NCI-H510A treated with DMSO at 0.1 percent for 48 hours (cell line): Measurements from ENCODE around the gene IGFBP1.

Source experiments
- DNase-seq: peaks from one replicate; lab custom pipeline; 2025; lab: John Stamatoyannopoulos, UW

The IGFBP1 gene

DNA sequence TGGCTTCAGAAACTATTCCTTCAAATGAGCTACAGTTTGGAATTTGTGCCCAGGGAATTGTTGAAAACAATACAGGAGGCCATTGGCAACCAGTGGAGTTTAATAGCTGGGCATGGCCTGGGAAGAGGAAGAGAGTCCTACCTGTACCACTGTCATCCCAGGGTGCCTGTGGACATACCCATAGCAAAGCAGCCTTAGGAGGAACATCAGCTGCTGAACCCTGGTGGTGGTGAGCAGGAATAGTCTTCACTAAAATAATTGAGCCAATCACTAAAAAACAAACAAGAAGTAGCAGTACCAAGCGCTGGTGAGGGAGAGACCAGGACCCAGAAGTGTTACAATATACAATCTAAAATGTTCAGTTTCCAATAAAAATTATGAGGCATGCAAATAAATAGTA is 14.5 kb downstream of the IGFBP1 start:
- DNase-seq = no peak

DNA sequence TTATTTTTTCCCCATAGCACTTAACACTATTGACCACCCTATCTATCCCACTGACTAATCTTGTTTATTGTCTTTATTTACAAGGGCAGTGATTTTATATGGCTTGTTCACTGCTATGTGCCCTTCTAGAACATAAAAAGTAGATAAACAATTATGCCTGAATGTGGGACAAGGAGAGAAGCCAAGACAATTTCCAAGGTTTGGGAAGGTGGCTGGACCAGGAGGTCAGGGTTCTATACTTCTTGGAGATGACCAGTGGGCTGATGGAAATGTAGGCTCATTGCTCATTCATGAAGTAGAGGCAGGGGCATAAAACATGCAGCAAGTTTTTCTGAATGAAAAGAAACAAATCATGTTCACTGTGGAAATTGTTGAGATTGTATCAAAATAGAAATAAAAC is 21.3 kb downstream of the IGFBP1 start:
- DNase-seq = no peak

DNA sequence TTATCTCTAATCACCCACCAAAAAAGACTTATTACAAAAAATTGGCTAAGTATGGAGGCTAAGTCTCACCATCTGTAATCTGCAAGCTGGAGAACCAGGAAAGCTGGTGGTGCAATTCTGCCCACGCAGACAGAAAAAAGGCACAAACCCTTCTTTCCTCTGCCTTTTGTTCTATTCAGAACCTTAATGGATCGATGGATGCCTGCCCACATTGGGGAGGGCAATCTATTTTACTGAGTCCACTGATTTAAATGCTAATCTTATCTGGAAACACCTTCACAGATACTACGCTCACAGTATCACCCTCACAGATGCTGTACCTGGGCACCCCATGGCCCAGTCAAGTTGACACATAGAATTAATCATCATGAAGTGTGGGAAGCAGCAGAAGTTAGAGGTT is 22.6 kb downstream of the IGFBP1 start:
- DNase-seq = no peak

DNA sequence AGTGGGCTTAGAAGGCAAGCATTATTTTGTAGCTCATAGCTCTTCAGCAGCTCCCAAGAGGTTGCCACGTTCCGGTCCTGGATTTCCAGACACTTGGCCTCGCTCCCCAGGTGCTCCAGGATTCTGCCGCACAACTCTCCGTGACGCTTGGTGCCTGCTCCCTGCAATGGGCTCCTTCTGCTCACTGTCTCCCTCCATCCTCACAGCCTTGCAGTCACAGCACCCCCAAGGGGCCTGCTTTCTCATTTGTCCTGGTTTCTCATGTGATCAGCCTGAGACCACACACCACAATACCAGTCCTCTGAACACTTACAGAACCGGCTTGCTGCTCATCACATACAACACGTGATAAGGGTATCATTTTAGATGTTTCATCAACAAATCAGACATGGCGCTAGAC is 23.0 kb downstream of the IGFBP1 start:
- DNase-seq = no peak

DNA sequence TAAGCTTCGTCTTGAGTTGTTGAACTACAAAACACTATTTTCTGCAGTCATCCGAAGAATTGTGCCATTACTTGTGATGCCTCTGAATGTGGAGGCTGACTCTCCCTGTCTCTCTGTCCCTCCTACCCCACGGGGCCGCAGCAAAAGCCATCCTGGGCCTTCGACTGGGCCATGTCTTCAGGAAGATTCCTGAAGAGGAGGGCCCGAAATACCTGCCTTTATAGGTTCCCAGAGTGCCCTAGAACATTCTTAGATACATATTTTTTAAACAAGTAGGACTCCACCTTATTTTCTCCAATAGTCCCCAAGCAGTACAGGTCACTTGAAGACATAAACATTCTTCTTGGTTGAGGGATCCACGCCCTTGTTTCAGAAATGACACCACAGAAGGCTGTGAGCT is 24.7 kb downstream of the IGFBP1 start:
- no peak for DNase-seq

DNA sequence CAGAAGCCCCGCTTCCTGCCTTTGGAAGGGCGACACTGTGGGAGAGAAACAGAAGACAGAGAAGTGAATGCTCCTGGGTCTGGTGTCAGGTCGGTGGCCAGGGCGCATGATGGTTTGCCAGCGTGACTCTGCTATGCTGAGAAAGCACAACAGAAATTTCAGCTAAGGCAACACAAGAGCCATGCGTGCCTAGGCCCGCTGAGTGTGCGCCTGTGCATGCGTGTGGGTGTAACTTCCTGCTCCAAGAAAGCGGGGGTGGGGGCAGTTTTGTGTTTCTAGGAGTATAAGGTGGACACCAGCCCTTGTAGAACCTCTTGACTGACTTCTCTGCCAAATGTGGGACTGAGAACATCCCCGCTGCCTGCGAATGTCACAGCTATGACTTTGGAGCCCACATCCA is 26.6 kb downstream of the IGFBP1 start:
- no peak for DNase-seq

DNA sequence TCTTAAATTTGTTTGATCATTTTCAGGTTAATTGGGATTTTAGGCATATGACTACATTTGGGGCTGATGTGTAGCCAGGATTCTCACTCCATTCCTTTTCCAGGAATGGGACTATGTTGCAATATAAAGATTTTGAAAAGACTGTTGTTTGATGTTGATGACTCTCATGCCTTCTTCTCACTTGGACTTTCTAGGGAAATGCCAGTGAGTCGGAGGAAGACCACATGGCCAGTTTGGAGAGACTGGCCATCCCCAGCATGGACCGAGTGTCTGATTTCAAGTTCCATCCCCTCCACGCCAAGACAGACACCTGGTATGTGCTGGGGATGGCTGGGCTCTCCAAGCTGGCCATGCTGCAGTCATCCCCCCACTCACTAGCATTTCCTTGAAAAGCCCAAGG is 27.3 kb downstream of the IGFBP1 start:
- no peak for DNase-seq

DNA sequence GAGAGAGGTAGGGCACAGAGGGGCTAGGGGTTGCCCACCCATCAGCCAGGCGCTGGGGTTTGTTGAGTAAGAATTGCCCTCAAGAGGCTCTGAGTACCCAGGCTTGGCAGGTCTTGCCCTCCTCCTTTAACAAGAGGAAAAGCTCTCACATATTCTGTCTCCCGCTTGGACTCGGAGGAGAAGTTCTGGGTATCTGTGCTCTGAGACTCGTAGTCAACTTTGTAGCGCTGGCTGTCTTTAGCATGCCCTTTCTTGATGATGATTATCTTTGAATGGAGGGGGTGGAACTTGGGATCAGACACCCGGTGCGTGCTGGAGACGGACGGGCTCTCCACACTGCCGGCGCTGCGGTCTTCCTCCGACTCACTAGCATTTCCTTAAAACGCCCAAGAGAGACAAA is 28.8 kb downstream of the IGFBP1 start:
- no peak for DNase-seq

DNA sequence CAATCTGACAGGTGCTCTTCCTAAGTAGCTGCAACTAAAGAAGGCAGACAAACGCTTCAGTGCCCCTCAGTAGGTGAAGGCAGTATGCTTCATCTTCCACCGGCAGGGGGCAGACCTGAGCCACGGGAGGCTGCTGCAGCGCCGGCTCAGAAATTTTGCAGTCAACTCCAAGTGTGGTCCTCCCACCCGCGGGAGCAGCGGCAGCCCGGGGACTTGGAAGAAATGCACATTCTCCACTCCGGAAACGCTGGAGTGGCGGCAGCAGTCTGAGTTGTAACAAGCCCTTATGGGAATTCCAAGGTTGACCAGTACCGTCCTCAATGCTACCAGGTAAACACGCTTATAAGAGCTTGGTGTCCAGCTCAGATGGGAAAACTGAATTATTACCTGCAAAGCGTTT is 29.4 kb downstream of the IGFBP1 start:
- DNase-seq = peak; percentile 20

DNA sequence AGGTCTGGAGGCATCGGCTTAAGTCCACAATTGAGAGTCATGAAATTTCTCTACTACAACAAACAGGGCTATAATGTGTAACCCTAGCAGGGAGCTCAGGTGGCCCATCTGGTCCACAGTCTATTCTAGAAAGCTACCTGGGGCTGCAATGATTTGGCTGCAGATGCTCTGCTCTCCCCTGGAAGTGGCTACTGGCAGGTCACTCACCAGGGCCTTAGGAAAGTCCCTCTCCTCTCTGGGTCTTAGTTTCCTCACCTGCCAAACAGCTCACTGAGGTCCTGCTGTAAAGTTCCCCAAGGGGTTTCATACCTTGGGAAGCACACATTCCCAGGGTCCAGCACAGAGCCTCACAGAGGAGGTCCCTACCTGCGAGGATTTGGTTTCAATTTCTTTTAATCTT is 30.3 kb downstream of the IGFBP1 start:
- no peak for DNase-seq

DNA sequence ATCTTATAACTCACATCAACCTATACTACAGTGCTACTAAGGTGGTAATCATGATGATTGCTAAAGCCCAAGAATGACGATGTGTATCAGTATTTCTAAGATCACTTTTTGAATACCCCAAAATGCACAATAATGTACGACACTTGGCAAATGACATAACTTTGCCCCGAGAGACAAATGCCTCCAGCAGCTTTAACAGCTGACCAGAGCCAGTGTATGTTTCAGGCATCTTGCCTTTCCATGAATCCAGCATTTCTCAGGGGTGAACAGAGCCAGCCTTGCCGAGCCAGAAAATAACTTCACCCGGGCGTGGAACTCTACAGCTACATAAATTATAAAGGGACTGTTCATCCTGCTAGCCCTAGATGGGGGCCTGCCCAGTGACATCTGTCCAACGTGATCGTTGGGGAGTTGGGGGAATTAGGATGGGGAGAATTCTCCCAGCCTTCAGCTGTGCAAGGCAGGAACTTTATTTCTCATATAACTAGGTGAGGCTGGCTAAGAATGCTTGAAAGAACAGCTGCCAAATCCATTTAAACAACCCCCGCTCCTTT is 31.0 kb downstream of the IGFBP1 start:
- DNase-seq = no peak

DNA sequence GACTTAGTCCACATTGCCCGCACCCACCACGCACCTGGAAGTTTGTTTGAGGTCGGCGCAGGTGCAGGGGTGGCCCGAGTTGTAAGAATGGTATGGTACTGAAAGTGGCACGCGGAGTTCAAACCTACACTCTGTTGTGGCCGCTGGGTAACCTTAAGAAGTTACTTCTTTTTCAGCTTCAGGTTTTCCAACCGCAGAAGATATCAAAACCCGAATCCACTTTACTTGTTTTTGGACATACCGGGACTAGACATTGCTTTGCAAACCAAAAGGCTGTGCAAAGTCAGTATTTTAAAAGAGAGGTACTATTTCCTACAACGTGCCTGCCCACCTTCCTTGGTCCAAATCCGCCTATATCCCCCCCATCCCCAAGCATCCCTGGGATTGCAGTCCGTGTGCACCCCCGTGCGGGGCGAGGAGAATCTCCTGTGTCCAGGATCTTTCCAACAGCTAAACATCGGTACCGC is 31.7 kb downstream of the IGFBP1 start:
- DNase-seq = no peak

DNA sequence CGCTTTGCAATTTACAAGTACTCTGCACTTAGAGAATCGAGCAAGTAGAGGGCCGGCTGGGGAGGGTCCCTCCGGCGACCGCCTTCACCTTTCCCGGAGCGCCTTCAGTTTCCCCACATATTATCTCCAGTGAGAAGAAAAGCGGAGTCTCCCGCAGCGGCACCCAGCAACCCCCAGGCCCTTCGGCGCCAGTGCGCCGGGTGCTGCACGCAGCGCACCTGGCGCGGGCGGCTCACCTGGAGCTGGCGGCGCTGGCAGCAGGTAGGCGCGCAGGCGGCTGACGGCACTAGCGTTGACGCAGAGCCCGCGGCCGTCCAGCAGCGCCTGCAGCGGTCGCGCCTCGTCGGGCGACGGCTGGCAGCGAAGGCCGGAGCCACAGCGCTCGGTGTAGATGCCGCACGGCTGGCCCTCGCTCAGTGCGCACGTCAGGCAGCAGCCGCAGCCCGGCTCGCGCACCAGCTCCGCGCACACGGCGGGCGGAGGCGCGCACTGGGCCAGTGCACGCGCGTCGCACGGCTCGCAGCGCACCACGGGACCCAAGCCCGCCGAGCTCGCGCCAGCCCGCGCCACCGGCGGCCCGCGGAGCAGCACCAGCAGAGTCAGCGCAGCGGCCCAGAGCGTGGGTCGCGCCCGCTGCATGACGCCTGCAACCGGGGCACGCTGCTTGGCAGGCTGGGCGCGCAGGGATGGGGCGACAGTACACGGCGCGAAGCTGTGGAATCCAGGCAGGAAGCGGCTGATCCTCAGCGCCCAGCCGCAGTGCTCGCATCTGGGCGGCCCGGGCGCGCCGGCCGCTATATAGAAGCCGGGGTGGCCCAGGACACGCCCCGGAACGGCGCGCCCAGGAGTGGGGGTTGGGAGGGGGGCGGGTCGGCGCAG is 32.5 kb downstream of the IGFBP1 start, which contains the start of gene IGFBP3:
TSS of gene IGFBP3 (minus strand) at position 771 of the 879 bp plus-strand sequence. CDS start at position 639, 132 bp downstream.
- DNase-seq = no peak

DNA sequence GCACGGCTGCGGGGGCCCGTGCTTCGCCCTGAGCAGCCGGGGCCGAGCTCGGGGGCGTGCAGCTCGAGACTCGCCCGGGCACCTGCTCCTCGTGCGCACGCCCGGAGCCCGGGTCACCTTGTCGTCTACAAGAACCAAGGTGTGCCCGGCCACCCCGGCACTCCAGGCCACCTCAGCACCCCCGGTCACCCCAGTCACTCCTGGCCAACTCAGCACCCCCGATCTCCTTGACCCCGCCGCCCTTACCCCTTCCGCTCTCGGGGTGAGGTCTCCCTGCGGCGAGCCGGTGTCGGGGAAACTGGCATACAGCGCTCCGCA is 33.1 kb downstream of the IGFBP1 start:
- DNase-seq = no peak

DNA sequence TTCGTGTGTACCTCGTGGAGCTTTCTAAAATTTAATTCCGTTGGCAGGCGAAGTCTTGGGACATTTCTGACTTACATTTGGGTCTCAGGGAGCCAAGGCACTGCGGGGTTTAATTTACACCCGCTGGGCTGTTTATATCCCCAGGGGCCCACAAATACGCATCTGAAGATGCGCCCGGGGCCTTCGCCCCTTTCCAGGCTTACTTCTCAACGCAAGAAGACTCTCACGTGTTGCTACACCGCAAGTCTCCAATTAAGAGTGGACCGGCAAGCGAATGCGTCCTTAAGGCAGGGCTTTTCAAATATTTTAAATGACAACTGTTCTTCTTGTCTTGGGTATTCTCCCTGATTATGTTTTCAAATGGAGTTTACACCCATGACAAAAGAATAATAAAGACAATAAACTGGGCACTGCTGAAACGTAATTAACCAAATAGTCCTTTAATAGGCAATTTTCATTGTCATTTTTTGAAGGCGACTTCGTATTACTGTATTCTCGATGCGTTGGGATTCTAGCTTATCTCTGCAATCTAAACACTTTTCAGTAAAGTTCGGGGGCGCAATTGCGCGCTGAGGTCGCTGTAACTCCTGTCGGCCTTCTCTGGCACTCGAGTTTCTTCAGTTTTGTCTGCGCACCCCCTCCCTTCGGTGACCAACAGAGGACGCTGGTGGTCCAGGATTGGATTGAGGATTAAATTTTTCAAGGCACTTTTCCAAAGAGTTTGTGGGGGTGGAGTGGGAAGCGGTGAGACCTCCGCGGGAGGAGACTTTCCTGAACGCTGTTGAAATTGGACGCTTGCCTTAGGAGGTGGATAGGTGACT is 33.6 kb downstream of the IGFBP1 start:
- DNase-seq = no peak

DNA sequence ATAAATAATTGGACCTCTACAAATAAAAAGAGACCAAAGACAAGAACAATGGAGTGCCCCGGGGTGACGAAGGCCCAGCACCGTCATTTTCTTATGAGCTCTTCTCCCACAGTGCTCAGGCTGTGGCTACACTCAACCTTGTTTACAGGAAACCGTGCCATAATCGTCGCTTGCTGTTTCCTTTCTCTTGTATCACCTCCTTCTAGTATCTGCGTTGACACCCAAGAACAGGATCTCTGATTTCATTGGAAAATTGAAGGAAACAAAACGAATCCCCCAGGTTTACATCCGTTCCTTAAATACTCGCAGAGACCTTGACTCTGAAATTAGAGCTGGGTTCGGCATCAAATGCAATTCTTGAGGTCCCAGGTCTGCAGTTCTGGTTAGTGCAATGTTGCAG is 34.5 kb downstream of the IGFBP1 start:
- no peak for DNase-seq

DNA sequence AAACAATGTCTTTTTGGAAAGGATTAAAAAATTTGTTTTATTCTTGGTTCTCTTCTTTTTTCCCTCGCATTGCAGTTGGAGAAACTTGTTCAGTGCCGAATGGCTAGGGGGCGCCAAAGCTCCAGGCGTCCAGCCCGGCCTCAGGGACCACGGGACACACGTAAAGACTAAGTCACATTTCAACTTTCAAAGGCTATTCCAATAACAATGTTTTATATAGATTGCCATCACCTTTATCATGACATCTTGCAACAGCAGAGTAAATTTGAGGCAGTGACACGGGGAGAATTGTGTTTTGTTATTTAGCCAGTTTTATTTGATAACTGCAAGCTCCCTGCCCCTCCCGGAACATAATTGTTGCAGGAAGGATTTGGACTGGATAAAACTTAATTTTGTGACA is 35.0 kb downstream of the IGFBP1 start:
- DNase-seq = peak; percentile 12

DNA sequence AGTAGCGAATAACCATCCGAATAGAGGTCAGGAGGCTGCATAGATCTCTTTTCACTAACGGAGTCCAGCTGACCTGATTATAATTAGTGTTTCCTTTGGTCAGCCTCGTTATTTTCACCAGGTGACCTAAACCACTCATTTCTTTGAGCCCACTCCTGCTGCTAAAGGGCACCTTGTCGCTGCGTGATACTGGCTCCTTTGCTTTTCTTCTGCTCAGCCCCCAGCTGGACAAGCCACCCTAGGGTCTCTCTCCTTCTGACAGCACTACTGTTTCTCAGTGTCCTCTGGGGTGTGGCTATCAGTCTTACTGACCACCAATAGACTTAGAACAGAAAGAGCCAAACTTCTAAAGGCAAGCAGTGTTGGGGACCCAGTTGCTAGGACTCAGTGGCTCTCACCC is 35.5 kb downstream of the IGFBP1 start:
- DNase-seq = no peak

DNA sequence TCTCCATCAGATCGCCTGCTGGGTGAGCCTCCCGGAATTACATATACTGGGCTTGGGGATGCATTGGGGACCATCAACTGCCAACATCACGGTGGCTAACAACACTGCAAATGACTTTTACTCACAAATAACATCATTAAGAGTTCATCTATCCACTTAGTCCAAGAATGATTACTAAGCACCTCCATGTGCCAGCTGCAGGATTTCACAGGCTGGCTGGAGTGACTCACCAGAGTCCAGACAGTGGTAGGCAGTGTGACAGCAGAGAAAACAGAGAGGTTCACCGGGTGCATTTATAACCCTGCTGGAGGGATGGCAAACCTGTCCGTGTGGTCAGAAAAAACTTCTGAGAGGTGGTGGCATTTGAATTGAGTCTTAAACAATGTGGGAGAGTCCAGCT is 36.0 kb downstream of the IGFBP1 start:
- DNase-seq = no peak

DNA sequence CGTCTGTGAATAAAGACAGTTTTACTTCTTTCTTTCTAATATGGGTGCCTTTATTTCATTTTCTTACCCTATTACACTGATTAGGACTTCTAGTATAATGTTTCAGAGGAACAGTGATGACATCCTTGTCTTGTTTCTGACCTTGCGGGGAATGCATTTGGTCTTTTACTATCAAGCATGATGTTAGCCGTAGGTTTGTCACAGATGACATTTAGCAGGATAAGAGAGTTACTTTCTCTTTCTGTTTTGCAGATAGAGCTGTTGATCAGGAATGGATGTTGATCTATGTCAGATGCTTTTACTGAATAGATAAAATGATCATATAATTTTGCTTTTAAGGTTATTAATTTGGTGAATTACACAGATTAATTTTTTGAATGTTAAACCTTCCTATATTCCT is 39.4 kb downstream of the IGFBP1 start:
- DNase-seq = no peak

DNA sequence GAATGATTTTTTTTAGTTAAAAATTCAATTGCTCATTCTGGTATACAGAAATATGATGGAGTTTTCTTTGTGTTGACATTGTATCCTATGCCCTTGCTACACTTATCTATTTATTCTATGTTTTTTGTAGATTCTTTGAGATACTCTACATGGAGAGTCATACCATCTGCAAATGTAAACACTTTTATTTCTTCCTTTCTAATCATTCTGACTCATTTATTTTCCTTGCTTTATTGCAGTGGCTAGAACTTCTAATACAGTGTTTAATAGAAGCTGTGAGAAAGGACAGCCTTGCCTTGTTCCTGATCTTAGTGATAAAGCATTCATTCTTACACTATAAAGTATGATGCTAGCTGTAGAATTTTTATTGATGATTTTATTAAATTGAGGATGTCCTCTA is 42.7 kb downstream of the IGFBP1 start:
- no peak for DNase-seq

DNA sequence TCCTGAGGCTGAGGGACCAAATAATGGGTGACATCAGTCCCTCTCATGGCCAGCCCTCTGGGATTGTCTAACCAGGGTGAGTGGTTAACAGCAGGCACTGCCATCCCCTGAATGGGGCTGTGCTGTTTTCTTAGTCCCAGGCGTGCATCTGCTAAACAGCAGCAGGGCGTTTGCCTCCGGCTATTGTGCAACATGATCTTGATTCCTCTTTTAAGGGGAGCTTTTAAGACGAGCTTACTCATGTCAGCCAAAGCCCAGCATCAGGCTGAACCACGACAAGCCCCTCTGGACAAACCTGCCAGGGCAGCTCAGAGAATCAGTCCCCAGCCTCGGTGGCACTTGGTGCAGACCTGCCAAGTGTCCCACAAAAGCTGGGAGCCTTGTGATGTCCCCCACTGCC is 49.0 kb downstream of the IGFBP1 start:
- no peak for DNase-seq

DNA sequence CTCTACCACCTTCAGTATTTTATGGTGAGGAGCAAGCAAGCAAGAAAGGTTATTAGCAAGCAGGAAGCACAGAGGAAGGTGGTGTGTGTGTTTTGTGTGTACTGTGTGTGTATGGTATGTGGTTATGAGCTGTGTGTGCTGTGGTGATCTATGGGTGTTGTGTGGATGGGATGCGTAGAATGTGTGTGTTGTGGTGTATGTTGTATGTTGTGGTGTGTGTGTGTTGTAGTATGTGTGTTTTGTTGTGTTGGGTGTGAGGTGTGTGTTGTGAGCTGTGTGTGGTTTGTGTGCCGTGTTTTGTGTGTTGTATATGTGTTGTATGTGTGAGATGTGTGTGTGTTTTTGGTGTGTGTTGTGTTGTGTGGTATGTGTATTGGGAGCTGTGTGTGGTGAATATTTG is 49.6 kb downstream of the IGFBP1 start:
- no peak for DNase-seq
